Activated CD4-positive, alpha-beta T cell treated with anti-CD3 and anti-CD28 coated beads for 1 hour (primary cell): ENCODE data around the gene BCL11A.
"Not testable (repeated sequence)": the region's sequence is repeated elsewhere in the genome, so short reads cannot be mapped to it uniquely, and the experiment has no call there.

ENCODE experiments used
- DNase-seq: peaks from one replicate; pipeline ENCODE4 v3.0.0-alpha.2; 2020

BCL11A gene

DNA sequence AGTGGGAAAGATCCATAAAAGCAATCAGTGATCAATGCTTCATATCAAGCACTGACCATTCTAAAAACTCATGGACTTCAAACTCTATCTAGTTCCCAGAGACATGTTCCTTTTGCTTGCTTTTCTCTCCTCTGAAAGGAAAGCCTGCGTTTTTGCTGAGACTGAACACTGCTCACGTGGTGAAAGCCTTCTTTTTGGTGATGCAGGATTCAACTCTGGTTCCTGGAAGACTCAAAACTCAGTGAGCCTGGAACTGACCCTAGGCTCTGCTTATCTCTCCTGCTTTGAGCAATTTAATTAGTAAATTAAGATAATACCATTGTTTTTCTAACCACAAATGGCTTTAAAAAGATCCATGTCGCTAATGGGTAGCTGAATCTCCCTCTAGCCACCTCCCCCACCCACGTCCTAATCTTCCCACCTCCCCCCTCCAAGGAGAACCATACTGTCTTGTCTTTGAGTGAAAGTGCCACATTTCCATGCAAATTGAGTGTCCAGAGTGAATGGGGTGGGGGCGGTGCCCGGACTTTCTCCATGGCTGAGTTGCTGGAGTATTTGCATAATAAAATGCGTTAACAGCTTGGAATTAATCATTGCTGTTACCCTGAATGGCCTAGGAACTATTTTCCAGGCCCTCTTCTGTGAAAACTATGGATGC is 130.5 kb downstream of the BCL11A start:
- DNase-seq = no peak

DNA sequence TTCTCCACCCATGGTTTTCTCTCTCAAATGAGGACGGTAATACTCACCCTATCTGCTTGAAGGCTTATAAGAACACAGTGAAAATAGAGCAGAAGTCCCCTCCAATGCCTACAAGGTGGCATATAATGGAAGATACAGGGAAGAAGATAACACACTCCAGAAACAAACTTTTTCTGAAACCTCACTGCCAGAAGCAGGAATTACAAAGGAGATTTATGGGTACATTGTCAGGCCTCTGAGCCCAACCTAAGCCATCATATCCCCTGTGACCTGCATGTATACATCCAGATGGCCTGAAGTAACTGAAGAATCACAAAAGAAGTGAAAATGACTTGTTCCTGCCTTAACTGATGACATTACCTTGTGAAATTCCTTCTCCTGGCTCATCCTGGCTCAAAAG is 136.2 kb downstream of the BCL11A start:
- DNase-seq = not testable (repeated sequence)

DNA sequence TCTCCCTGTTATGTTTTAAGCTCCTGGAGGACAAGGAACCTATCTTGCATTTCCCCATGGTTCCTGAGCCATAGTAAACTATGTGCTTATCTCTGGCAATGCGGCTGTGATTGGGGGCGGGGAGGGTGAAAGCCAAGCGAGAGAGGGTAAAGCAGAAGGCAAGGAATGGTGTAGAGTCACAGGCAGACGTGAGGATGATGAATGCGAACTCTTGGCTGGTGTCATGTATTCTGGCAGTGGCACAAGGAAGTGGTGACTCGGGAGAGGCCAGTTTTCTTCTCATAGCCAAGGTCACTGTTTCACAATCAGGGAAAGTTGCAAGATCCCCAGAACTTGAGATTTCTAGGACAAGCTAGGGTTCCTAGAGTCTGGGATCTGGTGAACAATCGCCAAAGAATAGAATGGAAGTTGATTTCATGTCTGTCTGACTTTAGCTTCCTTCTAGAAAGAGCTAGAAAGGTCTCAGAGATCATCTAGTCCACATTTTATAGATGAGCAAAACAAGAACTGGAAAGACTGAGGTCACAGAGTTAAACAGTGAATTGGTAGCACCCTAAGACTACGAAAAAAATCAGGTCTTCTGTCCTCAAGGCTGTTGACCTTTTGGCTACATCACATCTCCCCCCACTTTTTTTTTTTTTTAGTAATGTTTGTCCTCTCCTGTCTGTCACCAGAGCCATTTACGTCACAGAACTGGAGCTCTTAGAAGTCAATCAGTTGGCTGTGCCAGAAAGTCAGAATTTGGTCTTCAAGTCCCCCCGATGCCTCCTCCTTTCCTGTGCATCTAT is 137.0 kb downstream of the BCL11A start:
- DNase-seq = no peak

DNA sequence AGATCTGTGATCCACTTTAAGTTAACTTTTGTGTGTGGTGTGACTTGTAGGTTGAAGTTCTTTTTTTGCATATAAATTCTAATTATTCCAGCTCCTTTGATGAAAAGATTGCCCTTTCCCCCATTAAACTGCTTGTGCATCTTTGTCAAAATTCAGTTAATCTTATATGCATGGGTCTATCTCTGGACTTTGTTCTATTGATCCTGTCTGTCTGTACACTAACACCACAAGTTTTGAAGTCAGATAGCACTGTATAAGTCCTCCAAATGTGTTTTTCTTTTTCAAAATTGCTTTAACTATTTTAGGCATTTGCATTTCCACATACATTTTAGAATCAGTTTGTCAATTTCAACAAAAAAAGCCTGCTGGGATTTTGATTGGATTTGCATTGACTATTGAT is 137.6 kb downstream of the BCL11A start:
- no peak for DNase-seq

DNA sequence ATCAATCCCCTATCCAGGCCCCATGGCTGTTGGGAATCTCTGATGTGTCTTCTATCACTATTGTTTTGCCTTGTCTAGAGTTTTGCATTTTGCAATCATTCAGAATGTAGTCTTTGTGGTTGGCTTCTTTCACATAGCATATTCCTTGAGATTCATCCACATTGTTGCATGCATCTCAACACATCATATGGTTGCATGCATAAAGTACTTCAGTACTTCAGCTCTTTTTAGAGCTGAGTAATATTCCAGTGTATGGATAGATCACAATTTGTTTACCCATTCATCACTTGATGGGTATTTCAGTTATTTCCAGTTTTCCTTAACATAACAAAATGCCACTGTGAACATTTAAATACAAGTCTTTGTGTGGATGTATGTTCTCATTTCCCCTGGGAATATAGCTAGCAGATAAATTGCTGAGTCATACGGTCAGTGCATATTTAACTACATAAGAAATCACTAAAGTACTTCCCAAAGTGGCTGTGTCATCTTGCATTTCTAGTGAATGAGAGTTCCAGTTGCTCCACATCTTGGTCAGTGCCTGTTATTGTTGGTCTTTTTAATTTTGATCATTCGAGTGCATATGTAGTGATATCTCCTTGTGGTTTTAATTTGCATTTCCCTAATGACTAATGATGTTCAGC is 138.8 kb downstream of the BCL11A start:
- no peak for DNase-seq

DNA sequence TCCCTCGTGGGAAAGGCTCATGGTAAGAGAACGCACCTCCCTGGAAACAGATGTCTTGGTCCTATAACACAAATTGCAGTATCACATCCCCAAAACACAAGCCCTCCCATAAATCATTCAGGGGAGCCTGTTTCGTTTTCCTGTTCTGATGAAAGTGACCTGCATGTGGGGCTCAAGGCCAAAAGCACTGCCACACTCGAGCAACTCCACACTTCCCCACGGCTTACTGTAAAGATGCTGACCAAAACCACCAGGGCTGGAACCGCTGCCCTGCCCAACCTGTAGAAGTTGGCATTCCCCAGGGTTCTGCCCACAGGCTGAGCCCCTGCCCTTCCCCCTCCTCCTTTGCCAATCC is 139.7 kb downstream of the BCL11A start:
- DNase-seq = no peak

DNA sequence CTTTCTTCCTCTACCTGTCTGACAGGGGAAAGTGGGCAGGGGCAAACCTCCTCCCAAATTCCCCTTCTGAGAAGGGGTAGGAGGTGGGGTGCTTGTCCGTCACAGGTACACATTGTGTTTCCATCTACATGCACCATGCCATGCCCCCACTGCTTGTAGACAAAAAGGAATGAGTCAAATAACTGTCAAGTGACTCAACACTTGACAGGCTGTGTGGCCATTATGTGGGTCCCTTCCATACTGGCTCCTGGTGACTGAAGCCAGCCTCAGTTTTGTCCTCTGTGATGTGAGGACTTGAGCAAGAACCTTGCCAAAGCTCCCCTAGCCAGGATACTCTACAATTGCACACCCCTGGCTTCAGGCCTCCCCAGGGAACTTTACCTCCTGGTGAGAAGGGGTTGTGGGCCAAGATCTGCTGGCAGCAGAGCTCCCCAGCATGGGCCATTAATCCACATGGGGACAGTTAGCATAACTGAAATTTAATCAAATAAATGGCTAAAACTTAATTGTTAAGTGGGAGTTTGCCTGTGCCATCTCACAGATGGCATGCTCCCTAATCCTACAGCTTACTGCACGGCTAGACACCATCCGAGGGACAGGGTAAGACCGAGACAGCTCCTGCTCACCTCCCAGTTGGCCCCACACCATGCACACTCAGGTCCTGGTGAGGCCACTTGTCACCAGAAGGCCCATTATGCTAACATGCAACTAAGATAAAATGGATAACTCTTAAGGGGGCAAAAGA is 140.2 kb downstream of the BCL11A start:
- no peak for DNase-seq

DNA sequence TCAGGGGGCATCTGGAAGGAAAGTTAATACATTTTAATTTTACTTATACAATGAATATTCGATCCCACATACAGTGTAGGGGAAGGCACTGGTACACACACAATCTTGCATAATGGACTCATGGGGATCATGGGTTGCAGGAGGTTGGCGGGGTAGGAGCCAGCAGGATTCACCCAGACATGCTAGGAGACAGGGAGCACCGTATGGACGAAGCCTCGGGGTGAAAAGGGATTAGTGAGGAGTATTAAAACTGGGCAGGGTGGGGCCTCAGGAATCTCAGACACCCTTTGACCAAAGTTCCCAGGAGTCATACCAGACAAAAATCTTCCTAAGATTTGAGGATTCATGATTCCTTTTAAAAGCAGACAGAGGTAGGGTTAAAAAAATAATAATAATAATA is 140.8 kb downstream of the BCL11A start:
- no peak for DNase-seq

DNA sequence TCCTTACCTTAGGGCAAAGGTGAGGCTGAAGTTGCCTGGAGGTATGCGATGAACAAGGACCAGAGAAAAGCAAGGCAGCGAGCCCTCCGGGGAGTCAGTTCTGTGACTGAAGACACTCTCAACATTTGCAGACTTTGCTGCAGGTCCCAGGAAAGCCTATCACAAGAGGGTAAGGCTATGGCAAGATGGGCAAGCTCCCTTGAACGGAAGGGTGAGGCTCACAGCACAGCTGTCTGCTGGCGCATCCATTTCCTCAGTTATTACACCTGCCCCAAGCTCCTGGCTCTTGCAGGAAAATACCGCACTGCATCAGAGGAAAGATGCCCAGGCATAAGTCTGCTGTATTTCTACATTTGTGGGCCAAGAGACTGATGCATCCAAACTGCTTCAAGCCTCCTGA is 141.4 kb downstream of the BCL11A start:
- DNase-seq = no peak

DNA sequence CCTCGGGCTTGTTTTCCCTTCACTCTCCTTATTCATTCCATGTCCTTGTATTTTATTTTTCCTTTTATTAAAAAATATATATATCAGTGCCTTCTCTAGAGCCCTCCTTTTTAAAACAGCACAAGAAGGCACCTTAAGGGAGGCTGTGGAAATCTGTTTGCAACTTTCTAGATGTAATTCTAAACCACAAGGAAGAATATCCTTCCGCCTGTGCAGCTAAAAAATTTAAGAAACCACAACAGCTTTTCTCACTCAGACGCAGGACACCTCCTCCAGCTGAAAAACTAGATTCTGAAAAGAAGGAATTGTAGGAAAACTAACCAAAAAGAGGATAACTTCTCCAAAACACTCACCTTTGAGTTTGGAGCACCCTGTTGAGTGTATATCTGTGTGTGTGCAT is 142.2 kb downstream of the BCL11A start:
- DNase-seq = no peak

DNA sequence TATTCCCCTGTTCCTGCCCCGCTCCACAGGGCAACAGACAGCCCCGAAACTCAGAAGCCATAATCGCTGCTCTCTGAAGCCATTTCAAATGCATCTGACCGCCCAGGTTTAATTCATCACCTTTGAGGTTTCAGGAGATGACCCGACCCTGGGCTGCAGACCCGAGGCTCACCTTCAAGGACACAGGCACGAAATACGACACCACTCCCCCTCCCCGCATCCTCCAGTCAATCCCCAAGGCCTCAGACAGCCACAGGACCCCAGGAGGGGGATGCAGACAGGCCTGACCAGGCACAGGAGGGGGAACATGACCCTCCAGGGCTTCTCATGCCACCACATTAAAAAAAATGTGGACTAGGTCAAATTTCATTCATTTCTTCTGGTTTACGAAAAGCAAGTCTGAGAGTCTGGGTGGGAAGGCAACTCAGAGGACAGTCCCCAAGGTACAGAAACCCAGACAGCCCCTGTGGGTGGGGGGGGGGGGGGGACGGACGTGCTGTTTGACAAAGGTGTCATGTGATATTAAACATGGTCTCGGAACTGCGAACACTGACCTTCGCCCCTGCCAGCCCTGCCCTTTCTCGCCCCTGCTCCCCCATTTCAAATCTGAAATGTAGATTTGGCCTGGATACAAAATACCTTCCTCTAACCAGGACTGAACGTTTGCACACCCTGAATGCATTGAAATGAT is 142.9 kb downstream of the BCL11A start:
- DNase-seq = no peak

DNA sequence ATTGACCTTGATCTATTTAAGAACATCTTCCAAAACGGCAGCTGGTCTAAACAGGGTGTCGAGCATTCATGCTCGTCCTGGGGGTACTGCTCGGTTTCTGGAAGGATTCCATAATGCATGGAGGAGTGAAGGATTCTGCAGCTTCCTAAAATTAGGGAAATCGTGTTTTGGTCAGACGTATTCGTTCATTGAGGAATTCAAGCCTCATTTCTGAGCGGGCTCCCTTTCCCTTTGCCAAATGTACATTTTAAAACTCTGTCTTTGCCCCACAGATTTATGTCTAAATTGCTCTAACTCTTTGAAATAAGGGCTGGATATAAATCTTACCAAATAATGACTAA is 144.0 kb downstream of the BCL11A start:
- DNase-seq = no peak

DNA sequence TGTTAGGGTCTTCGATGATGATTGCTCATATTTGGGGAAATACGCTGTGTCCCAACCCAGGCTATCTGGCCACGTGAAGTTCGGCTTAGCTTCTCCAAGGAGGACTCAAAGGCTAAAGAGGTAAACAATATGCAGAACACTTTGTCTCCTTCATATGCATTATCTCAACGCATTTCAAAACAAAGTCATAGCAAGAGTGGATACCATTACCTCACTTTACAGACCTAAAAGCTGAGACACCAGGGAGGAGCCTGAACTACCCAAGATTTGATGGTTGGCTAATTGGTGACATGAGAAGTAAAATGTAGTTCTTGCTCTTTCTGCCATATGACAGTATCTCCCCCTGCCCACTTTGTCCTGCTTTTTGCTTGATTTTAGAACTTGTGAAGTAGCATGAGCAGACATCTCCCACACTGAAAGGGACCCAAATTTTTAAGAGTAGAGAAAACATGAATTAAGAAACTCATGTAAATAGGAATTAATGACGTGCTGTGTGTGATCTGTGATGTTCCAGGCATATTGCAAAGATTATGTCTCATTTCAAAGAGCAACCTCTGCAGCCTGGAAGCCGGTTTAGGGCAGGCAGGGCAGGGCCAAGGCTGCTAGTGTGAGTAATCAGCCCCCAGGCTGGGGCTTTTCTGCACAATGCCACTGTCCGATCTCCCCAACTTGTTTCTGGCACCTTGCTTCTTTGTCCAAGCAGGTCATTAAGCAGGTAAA is 144.5 kb downstream of the BCL11A start:
- DNase-seq = no peak

DNA sequence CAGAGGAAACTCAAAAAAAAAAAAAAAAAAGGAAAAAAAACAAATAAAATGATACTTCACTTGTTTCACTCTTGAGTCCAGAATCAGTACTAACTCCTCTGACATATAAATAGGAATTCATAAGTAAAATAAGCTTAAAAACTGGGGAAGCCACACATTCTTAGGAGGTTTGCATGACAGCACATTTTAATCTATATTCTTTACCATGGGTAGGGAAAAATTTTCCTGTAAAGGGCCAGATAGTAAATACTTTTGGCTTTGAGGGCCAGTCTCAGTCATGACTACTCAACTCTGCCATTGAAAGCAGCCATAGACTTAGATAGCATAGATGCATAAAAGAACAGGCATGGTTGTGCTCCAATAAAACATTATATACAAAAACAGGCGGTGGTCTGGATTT is 145.2 kb downstream of the BCL11A start:
- no peak for DNase-seq

DNA sequence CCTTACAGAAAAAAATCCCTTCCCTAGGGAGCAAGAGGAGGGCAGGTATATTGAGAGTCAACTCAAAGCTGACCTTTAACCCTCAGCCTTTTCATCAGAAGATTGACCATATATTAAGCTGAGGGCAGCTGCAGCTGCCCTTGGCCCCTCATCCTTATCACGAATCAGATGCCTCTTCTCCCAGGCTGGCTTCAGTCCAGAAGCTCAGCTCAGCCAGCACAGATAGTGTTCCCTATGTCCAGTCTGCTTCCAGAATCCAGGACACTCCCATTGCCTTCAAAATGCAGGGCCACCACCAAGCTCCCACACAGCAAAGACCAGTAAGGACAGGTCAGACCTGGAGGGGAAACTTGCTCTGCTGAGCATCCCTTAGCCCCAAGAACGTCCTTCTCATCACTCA is 146.1 kb downstream of the BCL11A start:
- no peak for DNase-seq

DNA sequence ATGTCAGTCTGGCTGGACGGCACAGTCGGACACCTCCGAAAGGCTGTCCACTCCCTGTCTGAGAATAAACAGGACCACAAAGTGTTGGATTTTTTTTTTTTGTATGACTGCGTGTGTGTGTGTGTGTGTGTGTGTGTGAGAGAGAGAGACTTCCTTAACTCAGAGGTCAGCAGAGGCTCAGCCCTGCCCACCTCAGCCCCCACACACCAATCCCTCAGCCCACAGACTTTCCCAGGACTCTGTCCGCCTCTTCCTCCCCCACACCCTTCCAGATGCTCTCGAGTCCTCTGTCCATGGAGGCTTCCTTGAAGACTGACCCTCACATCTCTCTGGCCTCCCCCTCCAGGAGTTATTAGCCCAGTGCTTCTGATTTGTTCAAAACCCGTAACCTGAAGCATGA is 147.3 kb downstream of the BCL11A start:
- DNase-seq = no peak

DNA sequence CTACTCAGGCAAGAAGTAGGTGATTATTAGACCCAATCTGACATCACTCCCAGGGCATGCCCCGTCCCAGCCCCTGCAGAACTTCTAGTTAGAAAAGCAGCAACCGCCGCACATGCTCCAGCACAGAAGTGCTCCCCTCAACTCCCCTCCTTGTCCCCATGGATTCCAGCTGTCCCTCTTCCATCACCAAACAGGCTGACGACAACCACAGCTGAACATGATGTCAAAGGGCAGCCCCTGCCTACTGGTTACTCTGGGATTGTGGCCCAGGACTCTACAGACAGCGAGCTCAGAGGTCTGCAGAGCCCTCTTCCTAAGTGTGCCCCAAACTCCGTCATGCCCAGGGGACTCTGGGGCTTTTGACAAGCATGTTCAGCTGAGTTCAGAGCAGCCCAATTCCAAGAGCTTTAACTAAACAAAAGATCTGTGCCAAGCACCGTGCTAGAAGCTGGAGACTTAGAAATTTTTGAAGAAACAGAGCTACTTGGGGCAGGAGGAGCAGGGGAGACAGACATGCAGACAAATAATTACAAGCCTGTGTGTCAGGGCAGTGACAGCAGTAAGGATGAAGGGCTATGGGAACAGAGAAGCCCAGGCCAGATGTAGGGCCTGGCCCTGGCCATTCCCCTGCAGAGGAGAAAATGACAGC is 148.1 kb downstream of the BCL11A start:
- DNase-seq = no peak
